Kidney epithelial cell (primary cell): Measurements from ENCODE around the gene TCF7L1. TPM values are rescaled to one million over a fixed set of nuclear protein-coding genes. Genes with fewer than 3 reads are reported as not detected.

ENCODE experiments used
- DNase-seq: peaks from one replicate; pipeline ENCODE4 v3.0.0-alpha.2; 2010; ENCODE audit warnings: low read depth
- H3K27me3 ChIP-seq: 2 replicates; pipeline ENCODE4 v1.6.0; 2011; ENCODE audit warnings: low read length; ENCODE audit not compliant: control insufficient read depth, insufficient read depth
- H3K36me3 ChIP-seq: 2 replicates; pipeline ENCODE4 v1.5.1; 2011; ENCODE audit warnings: low read length; ENCODE audit not compliant: control insufficient read depth, insufficient read depth
- H3K4me3 ChIP-seq: 2 replicates; pipeline ENCODE4 v1.5.1; 2011; ENCODE audit warnings: low read depth, mild to moderate bottlenecking, control low read depth, low read length
- total RNA-seq: library from RNA; depleted of rRNA; stranded (reverse); fragments of >200 nt; gene quantifications from 2 replicates; pipeline ENCODE4 v1.2.3, GENCODE V29; 2015
- TF ChIP-seq, protein P1 (sequence below): IDR thresholded peaks from 2 replicates; pipeline ENCODE4 v1.5.1; 2011; ENCODE audit warnings: mild to moderate bottlenecking, moderate library complexity, low read length, control low read depth, inconsistent platforms; ENCODE audit not compliant: insufficient read depth, poor library complexity, severe bottlenecking

Gene TCF7L1
- total RNA-seq, 1 donor from 2014 or later: 4.3 TPM

GRCh38 chr2:85244828-85245227 lies 111.6 kb downstream of the TCF7L1 start:
- DNase-seq: no peak
- H3K27me3 ChIP-seq: no peaks in the 10 kb centered on the region
- H3K4me3 ChIP-seq: no peak overlapping the region
- TF ChIP-seq, protein P1, sequence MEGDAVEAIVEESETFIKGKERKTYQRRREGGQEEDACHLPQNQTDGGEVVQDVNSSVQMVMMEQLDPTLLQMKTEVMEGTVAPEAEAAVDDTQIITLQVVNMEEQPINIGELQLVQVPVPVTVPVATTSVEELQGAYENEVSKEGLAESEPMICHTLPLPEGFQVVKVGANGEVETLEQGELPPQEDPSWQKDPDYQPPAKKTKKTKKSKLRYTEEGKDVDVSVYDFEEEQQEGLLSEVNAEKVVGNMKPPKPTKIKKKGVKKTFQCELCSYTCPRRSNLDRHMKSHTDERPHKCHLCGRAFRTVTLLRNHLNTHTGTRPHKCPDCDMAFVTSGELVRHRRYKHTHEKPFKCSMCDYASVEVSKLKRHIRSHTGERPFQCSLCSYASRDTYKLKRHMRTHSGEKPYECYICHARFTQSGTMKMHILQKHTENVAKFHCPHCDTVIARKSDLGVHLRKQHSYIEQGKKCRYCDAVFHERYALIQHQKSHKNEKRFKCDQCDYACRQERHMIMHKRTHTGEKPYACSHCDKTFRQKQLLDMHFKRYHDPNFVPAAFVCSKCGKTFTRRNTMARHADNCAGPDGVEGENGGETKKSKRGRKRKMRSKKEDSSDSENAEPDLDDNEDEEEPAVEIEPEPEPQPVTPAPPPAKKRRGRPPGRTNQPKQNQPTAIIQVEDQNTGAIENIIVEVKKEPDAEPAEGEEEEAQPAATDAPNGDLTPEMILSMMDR: no peak
- no peaks in the 10 kb centered on the region for H3K36me3 ChIP-seq

GRCh38 chr2:85245891-85246290 lies 112.7 kb downstream of the TCF7L1 start:
- no peak overlapping the region for H3K4me3 ChIP-seq
- TF ChIP-seq, protein P1: no peak
- no peaks in the 10 kb centered on the region for H3K36me3 ChIP-seq
- DNase-seq: no peak
- H3K27me3 ChIP-seq: no peaks in the 10 kb centered on the region

GRCh38 chr2:85246348-85246747 lies 113.2 kb downstream of the TCF7L1 start:
- no peak for DNase-seq
- H3K4me3 ChIP-seq: no peak overlapping the region
- TF ChIP-seq, protein P1: no peak
- H3K27me3 ChIP-seq: no peaks in the 10 kb centered on the region
- H3K36me3 ChIP-seq: no peaks in the 10 kb centered on the region

GRCh38 chr2:85247610-85248009 lies 114.4 kb downstream of the TCF7L1 start:
- H3K27me3 ChIP-seq: no peaks in the 10 kb centered on the region
- DNase-seq: no peak
- TF ChIP-seq, protein P1: no peak

GRCh38 chr2:85248773-85249509 lies 115.7 kb downstream of the TCF7L1 start:
- no peaks in the 10 kb centered on the region for H3K36me3 ChIP-seq
- H3K27me3 ChIP-seq: no peaks in the 10 kb centered on the region
- no peak overlapping the region for H3K4me3 ChIP-seq
- peak; percentile 77 for DNase-seq
- TF ChIP-seq, protein P1: no peak

More at GRCh38 chr2:85247610-85248009, 114.4 kb downstream of the TCF7L1 start:
- Histone ChIP-seq H3K36me3 (no peaks in the 10 kb centered on the region), H3K4me3 (no peak overlapping the region)

- TF ChIP-seq, protein P1: no peak
- Histone ChIP-seq H3K4me3 (no peak overlapping the region), H3K36me3 (no peaks in the 10 kb centered on the region), H3K27me3 (no peaks in the 10 kb centered on the region)
- no peak for DNase-seq
These were observed 116.9 kb downstream of the TCF7L1 start for GRCh38 chr2:85250045-85250444.
